HG03066 (cell line): ENCODE results near the gene SH2B2.

Experiments
- ATAC-seq: cut with Tn5 transposase; IDR thresholded peaks from one replicate; pipeline ENCODE4 v1.9.1; 2021; ENCODE audit warnings: low read depth; ENCODE audit not compliant: unreplicated experiment

The SH2B2 gene

GRCh38 chr7:102286237-102287110 is at the start of gene SH2B2:
TSS of gene SH2B2 (plus strand) at chr7:102286868. CDS start at chr7:102300551, 13,683 bp downstream.
- no peak for ATAC-seq

- no peak for ATAC-seq
Observed at GRCh38 chr7:102239206-102239820, 47.4 kb upstream of the SH2B2 start.

GRCh38 chr7:102241431-102241830 is 45.2 kb upstream of the SH2B2 start:
- no peak for ATAC-seq

- ATAC-seq = no peak
Observed at GRCh38 chr7:102244601-102245000, 42.1 kb upstream of the SH2B2 start.

GRCh38 chr7:102248081-102248455 is 38.6 kb upstream of the SH2B2 start:
- ATAC-seq = no peak

GRCh38 chr7:102248456-102249395 is 37.9 kb upstream of the SH2B2 start:
- no peak for ATAC-seq

- ATAC-seq = no peak
Observed at GRCh38 chr7:102251531-102252365, 34.9 kb upstream of the SH2B2 start.

- no peak for ATAC-seq
Observed at GRCh38 chr7:102252366-102252982, 34.2 kb upstream of the SH2B2 start.

- no peak for ATAC-seq
Observed at GRCh38 chr7:102253066-102253972, 33.3 kb upstream of the SH2B2 start.

GRCh38 chr7:102253973-102254370 is 32.7 kb upstream of the SH2B2 start:
- ATAC-seq = no peak

GRCh38 chr7:102254521-102254920 is 32.1 kb upstream of the SH2B2 start:
- ATAC-seq = no peak

- ATAC-seq = no peak
Observed at GRCh38 chr7:102255501-102255900, 31.2 kb upstream of the SH2B2 start.

GRCh38 chr7:102255916-102256315 is 30.8 kb upstream of the SH2B2 start:
- ATAC-seq = no peak

GRCh38 chr7:102258073-102258748 is 28.5 kb upstream of the SH2B2 start:
- ATAC-seq = no peak

- ATAC-seq = no peak
Observed at GRCh38 chr7:102258749-102259107, 27.9 kb upstream of the SH2B2 start.

GRCh38 chr7:102260856-102261255 is 25.8 kb upstream of the SH2B2 start:
- ATAC-seq = no peak

GRCh38 chr7:102261451-102261850 is 25.2 kb upstream of the SH2B2 start:
- ATAC-seq = no peak

GRCh38 chr7:102262546-102262945 is 24.1 kb upstream of the SH2B2 start:
- no peak for ATAC-seq
